Pancreas (tissue), 10 donors: Measurements from ENCODE around the gene PIK3CB. TPM values are rescaled to one million over a fixed set of nuclear protein-coding genes. Genes with fewer than 3 reads are reported as not detected.

Experiments
- ATAC-seq, 4 donors: fragments of 200-7000 bp; cut with Tn5 transposase; one replicate each; pipeline versions ENCODE4 v1.8.0 to v1.9.1; 2020; ENCODE audit warnings: mild to moderate bottlenecking in 4 of 4, moderate library complexity in 4 of 4
- DNase-seq, 6 donors: peaks; one replicate each; pipeline ENCODE4 v3.0.0-alpha.2; 2020
- FAIRE-seq: peaks from 2 replicates; lab custom pipeline; 2012; peaks lifted over from hg19 to GRCh38; lab: Jason Lieb, UNC
- H3K27ac ChIP-seq, 4 donors: fragments of 200-600 bp; sonication (generic); 1 replicate in 3 of 4; 2 replicates in 1 of 4; pipeline versions ENCODE4 v1.5.0 to v1.8.0; 2020
- H3K27me3 ChIP-seq, 4 donors: fragments of 200-600 bp; one replicate each; pipeline ENCODE4 v1.8.0; 2021
- H3K36me3 ChIP-seq, 3 donors: fragments of 200-600 bp; sonication (generic) in 1 of 3; one replicate each; pipeline versions ENCODE4 v1.5.0 to v1.8.0; 2020 to 2021
- H3K4me1 ChIP-seq, 3 donors: fragments of 200-600 bp; one replicate each; pipeline ENCODE4 v1.8.0; 2021
- H3K4me3 ChIP-seq, 4 donors: fragments of 200-600 bp; sonication (generic) in 2 of 4; one replicate each; pipeline versions ENCODE4 v1.5.0 to v1.8.0; 2020 to 2021
- H3K9me3 ChIP-seq, 4 donors: fragments of 200-600 bp; one replicate each; pipeline ENCODE4 v1.8.0; 2021
- WGBS, 2 donors: extraction: QIAGEN DNeasy Blood & Tissue Kit; methylation state at CpG; one replicate each; pipeline ENCODE4 v1.1.7; 2013; 5-methylcytosine and 5-hydroxymethylcytosine counted together
- intact Hi-C, 3 donors: fragments of 100-400 bp; cut with DNase I; formaldehyde crosslinking; loops; one replicate each; pipeline versions ENCODE4 v1.11.1 to v1.14.2; 2022
- polyA plus RNA-seq, 2 donors: library from polyadenylated mRNA; stranded (reverse); fragments of 200-250 nt; gene quantifications; one replicate each; pipeline ENCODE4 v1.2.3, GENCODE V29; 2013
- total RNA-seq, 6 donors: library from RNA; stranded (reverse); fragmentation: NEBNext Ultra II Directional in 4 of 6; extraction: Animal tissue kit (Norgen Biotek cat#: 25700) in 4 of 6; gene quantifications; one replicate each; pipeline versions ENCODE4 v1.2.1 to v1.2.4, GENCODE V29; 2021 to 2023
- TF ChIP-seq, protein P1 (sequence below), 4 donors: fragments of 200-600 bp; sonication (generic) in 3 of 4; IDR thresholded peaks; one replicate each; pipeline versions ENCODE4 v1.5.0 to v1.8.0; 2021; ENCODE audit warnings: antibody characterized with exemption in 4 of 4
- donor health status: healthy with polysubstance abuse.
- donor health status: DM: no; HTN: no; CAD: no; lungs with moderate emphysema.
- donor health status: DM: no; HTN: no; CAD: no.
- donor health status: control.
- donor health status: control.
- donor health status: Bipolar disorder and iron deficiency.
- donor health status: DM: yes; HTN: yes; CAD: no.
- donor health status: DM: no; HTN: no; CAD: no.
- donor health status: DM: no; HTN: no; CAD: no.
- donor health status: DM: yes; HTN: yes; CAD: no.

Gene PIK3CB
- total and polyA plus RNA-seq, 8 donors = 8.2 to 36.4 (median 24.4) TPM

DNA sequence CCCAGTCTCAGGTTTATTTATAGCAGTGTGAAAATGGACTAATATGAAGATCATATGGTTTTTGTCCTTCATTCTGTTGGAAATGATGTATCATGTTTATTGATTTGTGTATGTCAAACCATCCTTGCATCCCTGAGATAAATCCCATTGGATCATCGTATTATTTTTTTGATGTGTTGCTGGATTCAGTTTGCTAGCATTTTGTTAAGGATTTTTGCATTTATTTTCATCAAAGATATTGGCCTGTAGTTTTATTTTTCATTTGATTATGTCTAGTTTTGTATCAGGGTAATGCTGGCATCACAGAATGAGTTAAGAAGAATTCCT is 191.8 kb downstream of the PIK3CB start:
- Histone ChIP-seq H3K4me1 (no peaks in the 10 kb centered on the region), H3K9me3 (no peaks in the 10 kb centered on the region), H3K36me3 (no peaks in the 10 kb centered on the region), H3K27ac (no peak overlapping the region), H3K27me3 (no peaks in the 10 kb centered on the region), H3K4me3 (no peak overlapping the region)
- intact Hi-C loops = no loop called here
- WGBS, 2 donors = 97 to 100% methylated on average over 1 of the region's 1 CpG
- no peak for DNase-seq
- FAIRE-seq = no peak
- no peak for ATAC-seq
- TF ChIP-seq, protein P1, sequence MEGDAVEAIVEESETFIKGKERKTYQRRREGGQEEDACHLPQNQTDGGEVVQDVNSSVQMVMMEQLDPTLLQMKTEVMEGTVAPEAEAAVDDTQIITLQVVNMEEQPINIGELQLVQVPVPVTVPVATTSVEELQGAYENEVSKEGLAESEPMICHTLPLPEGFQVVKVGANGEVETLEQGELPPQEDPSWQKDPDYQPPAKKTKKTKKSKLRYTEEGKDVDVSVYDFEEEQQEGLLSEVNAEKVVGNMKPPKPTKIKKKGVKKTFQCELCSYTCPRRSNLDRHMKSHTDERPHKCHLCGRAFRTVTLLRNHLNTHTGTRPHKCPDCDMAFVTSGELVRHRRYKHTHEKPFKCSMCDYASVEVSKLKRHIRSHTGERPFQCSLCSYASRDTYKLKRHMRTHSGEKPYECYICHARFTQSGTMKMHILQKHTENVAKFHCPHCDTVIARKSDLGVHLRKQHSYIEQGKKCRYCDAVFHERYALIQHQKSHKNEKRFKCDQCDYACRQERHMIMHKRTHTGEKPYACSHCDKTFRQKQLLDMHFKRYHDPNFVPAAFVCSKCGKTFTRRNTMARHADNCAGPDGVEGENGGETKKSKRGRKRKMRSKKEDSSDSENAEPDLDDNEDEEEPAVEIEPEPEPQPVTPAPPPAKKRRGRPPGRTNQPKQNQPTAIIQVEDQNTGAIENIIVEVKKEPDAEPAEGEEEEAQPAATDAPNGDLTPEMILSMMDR (IDR thresholded peaks at IDR 0.05) = no peak

DNA sequence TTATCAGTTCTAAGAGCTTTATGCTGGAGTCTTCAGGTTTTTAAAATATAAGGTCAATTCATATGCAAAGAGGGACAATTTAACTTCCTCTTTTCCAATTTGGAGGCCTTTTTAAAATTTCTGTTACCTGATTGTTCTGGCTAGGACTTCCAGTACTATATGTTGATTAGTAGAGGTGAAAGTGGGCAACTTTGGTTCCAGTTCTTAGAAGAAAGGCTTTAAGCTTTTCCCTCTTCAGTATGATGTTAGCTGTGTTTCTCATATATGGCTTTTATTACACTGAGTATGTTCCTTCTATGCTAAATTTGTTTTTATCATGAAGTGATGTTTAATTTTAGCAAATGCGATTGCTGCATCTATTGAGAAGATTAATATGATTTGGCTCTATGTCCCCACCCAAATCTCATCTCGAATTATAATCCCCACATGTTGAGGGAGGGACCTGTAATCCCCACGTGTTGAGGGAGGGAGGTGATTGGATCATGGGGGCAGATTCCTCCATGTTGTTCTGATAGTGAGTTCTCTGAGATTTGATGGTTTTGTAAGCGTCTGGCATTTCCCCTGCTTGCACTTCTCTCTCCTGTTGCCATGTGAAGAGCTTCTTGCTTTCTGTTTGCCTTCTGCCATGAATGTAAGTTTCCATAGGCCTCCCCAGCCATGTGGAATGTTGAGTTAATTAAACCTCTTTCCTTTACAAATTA is 192.4 kb downstream of the PIK3CB start:
- Histone ChIP-seq H3K4me3 (no peak overlapping the region), H3K36me3 (no peaks in the 10 kb centered on the region), H3K27me3 (no peaks in the 10 kb centered on the region), H3K4me1 (no peaks in the 10 kb centered on the region), H3K9me3 (no peaks in the 10 kb centered on the region), H3K27ac (no peak overlapping the region)
- FAIRE-seq (no peak), ATAC-seq (no peak), DNase-seq (no peak)
- intact Hi-C loops = no loop called here
- WGBS, 2 donors = 82 to 84% methylated on average over 4 of the region's 4 CpGs
- TF ChIP-seq, protein P1 (IDR thresholded peaks at IDR 0.05) = no peak

DNA sequence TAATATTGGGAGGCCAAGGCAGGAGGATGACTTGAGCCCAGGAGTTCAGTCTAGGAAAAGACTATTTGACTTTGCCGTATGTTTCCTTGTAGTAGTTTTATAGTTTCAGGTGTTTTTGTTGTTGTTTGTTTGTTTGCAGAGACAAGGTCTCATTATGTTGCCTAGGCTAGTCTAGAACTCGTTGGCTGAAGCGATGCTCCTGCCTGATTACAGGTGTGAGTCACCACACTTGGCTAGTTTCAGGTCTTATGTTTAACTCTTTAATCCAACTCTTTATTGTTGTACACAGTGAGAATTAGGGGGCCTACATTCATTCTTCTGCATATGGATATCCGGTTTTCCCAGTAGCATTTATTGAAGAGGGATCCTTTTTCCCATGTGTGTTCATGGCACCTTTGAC is 194.2 kb downstream of the PIK3CB start:
- WGBS, 2 donors = 53% methylated on average over 4 of the region's 4 CpGs
- no peak for FAIRE-seq
- H3K4me1 ChIP-seq = no peaks in the 10 kb centered on the region

DNA sequence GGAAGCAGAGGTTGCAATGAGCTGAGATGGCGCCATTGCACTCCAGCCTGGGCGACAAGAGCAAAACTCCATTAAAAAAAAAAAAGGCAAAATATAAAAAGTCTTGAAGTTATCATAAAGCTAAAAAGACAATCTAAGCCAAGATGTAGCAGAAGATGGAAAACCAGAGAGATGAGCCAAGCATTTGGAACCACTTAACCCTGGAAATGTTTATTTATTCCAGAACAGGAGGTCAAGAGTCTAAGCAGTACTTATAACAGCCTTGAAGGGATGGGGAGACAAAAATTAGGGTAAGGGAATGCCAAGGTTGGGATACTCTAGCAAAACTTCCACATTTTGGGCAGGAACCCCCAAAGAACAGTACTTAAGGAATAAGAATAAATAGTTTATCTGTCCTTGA is 196.1 kb downstream of the PIK3CB start:
- Histone ChIP-seq H3K36me3 (no peaks in the 10 kb centered on the region), H3K27ac (no peak overlapping the region), H3K9me3 (no peaks in the 10 kb centered on the region), H3K27me3 (no peaks in the 10 kb centered on the region), H3K4me3 (no peak overlapping the region), H3K4me1 (no peaks in the 10 kb centered on the region)
- DNase-seq (no peak), FAIRE-seq (no peak), ATAC-seq (no peak)
- TF ChIP-seq, protein P1 (IDR thresholded peaks at IDR 0.05) = no peak
- WGBS, 2 donors = 99 to 100% methylated on average over 2 of the region's 2 CpGs
- intact Hi-C loops = no loop called here

More for the DNA sequence above, 194.2 kb downstream of the PIK3CB start:
- ATAC-seq = peak in 2 of 4 donors; percentile 17 to 42
- DNase-seq = no peak
- H3K36me3 ChIP-seq = no peaks in the 10 kb centered on the region
- no peaks in the 10 kb centered on the region for H3K9me3 ChIP-seq
- H3K27ac ChIP-seq = no peak overlapping the region
- TF ChIP-seq, protein P1 (IDR thresholded peaks at IDR 0.05) = no peak
- H3K27me3 ChIP-seq = no peaks in the 10 kb centered on the region
- intact Hi-C loops = no loop called here
- H3K4me3 ChIP-seq = no peak overlapping the region

DNA sequence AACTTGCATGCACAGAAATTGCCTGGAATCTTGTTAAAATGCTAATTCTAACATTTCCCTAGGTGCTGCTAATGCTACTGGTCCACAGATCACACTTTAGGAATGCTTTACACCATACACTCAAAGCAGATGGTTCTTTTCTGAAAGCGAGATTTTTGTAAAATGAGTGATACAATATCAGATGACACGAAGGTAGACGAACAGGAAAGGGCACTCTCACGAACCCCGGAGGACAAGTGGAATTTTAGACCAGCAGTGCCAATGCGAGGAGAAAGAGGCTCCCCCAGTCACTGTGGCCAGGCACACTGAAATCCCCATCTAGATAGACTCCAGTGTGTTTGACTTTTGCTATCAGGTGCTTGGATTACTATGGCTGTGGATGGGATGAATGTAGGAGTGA is 205.2 kb downstream of the PIK3CB start:
- no peak for DNase-seq
- no peak for ATAC-seq
- H3K4me3 ChIP-seq = no peak overlapping the region
- intact Hi-C loops = no loop called here
- H3K4me1 ChIP-seq = no peaks in the 10 kb centered on the region
- no peak overlapping the region for H3K27ac ChIP-seq
- H3K36me3 ChIP-seq = peaks cover 0 to 8% (median 0%) of the 10 kb centered on the region in 3 donors
- WGBS, 2 donors = 78 to 89% methylated on average over 6 of the region's 6 CpGs
- FAIRE-seq = no peak
- H3K9me3 ChIP-seq = no peaks in the 10 kb centered on the region
- no peaks in the 10 kb centered on the region for H3K27me3 ChIP-seq
- TF ChIP-seq, protein P1 (IDR thresholded peaks at IDR 0.05) = no peak
